ENCODE measurements around the gene CMTM3.
"Not testable (repeated sequence)": the region's sequence is repeated elsewhere in the genome, so short reads cannot be mapped to it uniquely, and the experiment has no call there.

The CMTM3 gene

DNA sequence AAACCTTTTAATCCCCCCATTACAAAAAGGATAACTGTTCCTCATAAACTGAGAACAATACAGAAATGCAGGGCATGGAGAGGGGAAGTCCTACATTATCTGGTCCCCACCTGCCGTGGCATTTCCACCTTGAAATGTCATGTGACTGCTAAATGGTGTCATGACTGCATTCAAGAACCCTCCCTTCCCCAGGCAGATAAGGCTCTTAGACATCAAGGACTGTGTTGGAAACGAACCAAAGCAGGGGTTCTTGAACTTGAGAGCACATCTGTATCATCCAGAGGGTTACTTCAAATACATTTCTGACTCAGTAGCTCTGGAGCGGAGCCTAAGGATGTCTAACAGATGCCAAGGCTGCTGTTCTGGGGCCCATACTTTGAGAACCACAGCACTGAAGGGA, 18.4 kb downstream of the CMTM3 start:
- no peak for DNase-seq (ENCODE audit: low read depth)
- no peak overlapping the region for H3K4me3 ChIP-seq (ENCODE audit: low read depth, low read length)
- TF ChIP-seq, protein P1, sequence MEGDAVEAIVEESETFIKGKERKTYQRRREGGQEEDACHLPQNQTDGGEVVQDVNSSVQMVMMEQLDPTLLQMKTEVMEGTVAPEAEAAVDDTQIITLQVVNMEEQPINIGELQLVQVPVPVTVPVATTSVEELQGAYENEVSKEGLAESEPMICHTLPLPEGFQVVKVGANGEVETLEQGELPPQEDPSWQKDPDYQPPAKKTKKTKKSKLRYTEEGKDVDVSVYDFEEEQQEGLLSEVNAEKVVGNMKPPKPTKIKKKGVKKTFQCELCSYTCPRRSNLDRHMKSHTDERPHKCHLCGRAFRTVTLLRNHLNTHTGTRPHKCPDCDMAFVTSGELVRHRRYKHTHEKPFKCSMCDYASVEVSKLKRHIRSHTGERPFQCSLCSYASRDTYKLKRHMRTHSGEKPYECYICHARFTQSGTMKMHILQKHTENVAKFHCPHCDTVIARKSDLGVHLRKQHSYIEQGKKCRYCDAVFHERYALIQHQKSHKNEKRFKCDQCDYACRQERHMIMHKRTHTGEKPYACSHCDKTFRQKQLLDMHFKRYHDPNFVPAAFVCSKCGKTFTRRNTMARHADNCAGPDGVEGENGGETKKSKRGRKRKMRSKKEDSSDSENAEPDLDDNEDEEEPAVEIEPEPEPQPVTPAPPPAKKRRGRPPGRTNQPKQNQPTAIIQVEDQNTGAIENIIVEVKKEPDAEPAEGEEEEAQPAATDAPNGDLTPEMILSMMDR (IDR thresholded peaks at IDR 0.05; ENCODE audit: insufficient read depth, low read depth, low read length, missing control alignments): no peak

DNA sequence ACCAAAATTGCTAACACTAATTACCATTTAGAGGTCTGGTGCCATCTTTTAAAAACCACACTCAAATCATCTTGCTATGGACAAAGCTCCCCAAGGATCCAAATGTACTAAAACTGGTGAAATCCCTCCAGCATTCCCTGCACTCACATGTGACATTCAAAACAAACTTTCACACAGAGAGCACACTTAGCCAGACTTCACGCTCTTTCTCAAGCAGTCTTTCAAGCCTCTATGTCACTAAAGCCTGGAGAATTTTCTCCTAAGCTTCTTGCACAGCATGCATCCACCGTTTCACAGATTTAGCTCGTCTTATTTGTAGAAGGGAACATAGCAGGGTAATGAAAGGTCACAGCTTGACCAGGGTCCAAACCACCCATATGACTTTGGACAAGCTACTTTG, 19.3 kb downstream of the CMTM3 start:
- TF ChIP-seq, protein P1 (IDR thresholded peaks at IDR 0.05; ENCODE audit: insufficient read depth, low read depth, low read length, missing control alignments): no peak
- no peak overlapping the region for H3K4me3 ChIP-seq (ENCODE audit: low read depth, low read length)
- DNase-seq (ENCODE audit: low read depth): no peak

DNA sequence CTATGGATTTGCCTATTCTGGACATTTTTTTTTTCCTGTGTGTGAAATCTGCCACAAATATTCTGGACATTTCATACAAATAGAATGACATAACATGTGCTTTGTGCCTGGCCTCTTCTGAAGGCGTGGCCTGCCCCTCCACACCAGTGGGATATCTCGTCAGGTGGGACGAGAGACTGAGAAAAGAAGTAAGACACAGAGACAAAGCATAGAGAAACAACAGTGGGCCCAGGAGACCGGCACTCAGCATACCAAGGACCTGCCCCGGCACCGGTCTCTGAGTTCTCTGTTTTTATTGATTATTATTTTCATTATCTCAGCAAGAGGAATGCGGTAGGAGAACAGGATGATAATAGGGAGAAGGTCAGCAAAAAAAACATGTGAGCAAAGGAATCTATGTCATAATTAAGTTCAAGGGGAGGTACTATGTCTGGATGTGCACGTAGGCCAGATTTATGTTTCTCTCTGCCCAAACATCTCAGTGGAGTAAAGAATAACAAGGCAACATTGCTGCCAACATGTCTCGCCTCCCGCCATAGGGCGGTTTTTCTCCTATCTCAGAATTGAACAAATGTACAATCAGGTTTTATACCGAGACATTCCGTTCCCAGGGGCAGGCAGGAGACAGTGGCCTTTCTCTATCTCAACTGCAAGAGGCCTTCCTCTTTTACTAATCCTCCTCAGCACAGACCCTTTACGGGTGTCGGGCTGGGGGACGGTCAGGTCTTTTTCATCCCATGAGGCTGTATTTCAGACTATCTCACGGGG, 23.3 kb downstream of the CMTM3 start:
- not testable (repeated sequence) for DNase-seq (ENCODE audit: low read depth); H3K4me3 ChIP-seq (ENCODE audit: low read depth, low read length)

DNA sequence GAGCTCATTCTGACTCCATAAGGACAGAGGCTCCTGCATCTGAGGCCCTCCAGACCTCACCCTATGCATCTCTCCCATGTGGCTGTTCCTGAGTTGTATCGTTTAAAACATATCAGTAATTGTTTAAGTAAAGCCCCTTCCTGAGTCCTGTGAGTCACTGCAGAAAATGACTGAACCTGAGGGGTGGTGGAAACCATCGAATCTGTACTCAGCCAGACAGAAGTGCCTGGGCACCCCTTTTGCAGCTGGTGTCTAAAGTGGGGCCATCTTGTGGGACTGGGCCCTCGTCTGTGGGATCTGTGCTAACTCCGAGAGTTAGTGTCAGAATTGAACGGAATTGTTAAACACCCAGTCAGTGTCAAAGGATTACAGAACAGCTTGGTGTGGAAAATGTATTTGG, 25.4 kb downstream of the CMTM3 start:
- TF ChIP-seq, protein P1 (IDR thresholded peaks at IDR 0.05; ENCODE audit: insufficient read depth, low read depth, low read length, missing control alignments): no peak
- DNase-seq (ENCODE audit: low read depth): no peak
- no peak overlapping the region for H3K4me3 ChIP-seq (ENCODE audit: low read depth, low read length)

DNA sequence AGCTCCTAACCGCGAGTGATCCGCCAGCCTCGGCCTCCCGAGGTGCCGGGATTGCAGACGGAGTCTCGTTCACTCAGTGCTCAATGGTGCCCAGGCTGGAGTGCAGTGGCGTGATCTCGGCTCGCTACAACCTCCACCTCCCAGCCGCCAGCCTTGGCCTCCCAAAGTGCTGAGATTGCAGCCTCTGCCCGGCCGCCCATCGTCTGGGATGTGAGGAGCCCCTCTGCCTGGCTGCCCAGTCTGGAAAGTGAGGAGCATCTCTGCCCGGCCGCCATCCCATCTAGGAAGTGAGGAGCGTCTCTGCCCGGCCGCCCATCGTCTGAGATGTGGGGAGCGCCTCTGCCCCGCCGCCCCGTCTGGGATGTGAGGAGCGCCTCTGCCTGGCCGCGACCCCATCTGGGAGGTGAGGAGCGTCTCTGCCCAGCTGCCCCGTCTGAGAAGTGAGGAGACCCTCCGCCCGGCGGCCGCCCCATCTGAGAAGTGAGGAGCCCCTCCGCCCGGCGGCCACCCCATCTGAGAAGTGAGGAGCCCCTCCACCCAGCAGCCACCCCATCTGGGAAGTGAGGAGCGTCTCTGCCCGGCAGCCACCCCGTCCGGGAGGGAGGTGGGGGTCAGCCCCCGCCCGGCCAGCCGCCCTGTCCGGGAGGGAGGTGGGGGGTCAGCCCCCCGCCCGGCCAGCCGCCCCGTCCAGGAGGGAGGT, 26.2 kb downstream of the CMTM3 start:
- DNase-seq (ENCODE audit: low read depth); H3K4me3 ChIP-seq (ENCODE audit: low read depth, low read length): not testable (repeated sequence)

DNA sequence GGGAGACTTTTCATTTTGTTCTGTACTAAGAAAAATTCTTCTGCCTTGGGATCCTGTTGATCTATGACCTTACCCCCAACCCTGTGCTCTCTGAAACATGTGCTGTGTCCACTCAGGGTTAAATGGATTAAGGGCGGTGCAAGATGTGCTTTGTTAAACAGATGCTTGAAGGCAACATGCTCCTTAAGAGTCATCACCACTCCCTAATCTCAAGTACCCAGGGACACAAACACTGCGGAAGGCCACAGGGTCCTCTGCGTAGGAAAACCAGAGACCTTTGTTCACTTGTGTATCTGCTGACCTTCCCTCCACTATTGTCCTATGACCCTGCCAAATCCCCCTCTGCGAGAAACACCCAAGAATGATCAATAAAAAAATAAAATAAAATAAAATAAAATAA, 27.1 kb downstream of the CMTM3 start:
- H3K4me3 ChIP-seq (ENCODE audit: low read depth, low read length); DNase-seq (ENCODE audit: low read depth): not testable (repeated sequence)

DNA sequence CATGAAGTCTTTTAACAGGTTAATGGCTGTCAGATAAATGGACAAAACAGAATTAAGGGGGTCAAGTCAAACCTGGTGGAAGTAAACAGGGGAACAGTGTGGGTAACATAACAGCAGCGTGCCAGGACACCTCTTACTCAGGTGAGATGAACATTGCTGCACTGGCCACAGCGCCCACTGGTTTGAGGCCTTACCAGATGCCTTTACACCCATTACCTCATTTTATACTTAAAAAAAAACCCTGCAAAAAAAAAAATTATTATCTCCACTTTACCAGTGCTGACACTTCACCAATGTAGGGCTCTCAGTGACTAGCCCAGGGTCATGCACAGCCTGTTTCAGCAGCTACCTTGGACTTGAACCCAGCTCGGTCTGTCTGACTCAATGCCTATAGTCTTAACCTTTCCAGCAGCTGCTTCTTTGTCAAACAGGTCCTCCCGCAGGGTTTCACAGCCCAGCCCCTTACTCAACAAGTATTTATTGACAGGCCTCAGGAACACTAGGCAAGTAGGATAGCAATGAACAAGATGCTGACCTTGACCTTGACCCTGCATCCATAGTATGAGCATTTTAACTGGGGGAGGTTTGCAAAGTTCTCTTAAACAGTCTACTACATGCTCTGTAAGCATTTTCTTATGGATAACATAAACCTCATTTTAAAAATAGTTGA, 30.2 kb downstream of the CMTM3 start:
- TF ChIP-seq, protein P1 (IDR thresholded peaks at IDR 0.05; ENCODE audit: insufficient read depth, low read depth, low read length, missing control alignments): no peak
- no peak for DNase-seq (ENCODE audit: low read depth)
- no peak overlapping the region for H3K4me3 ChIP-seq (ENCODE audit: low read depth, low read length)

DNA sequence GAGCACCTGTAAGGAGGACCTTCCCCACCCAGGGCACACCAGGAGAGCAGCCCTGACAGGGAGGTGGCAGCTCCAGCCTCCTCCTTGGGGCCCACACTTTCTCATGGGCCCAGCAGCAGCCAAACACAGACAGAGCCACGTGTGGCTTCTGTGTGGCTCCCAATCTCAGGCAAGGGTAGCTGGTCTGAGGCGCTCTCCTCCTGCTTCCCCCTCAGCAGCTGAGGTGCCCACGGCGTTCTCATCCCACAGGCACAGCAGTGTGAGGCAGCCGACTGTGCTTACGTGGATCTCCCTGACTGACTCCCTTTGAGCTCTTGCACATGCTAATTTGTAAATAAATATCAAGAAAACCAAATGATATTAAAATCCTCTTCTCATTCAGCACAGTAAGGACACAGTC, 30.9 kb downstream of the CMTM3 start:
- H3K4me3 ChIP-seq (ENCODE audit: low read depth, low read length): no peak overlapping the region
- no peak for DNase-seq (ENCODE audit: low read depth)
- TF ChIP-seq, protein P1 (IDR thresholded peaks at IDR 0.05; ENCODE audit: insufficient read depth, low read depth, low read length, missing control alignments): no peak
